Trophoblast cell (in vitro differentiated cells and primary cell): ENCODE data around the gene ASB4.

Experiments used
- DNase-seq, 2 donors: peaks; one replicate each; pipeline ENCODE4 v3.0.0-alpha.2; 2016
- H2AFZ ChIP-seq: 2 replicates; pipeline ENCODE4 v1.6.1; 2013; ENCODE audit warnings: low read length, moderate library complexity, mild to moderate bottlenecking; ENCODE audit not compliant: insufficient read depth, poor library complexity
- H2AK5ac ChIP-seq: 2 replicates; pipeline ENCODE4 v1.6.1; 2013; ENCODE audit warnings: mild to moderate bottlenecking, low read length
- H2BK120ac ChIP-seq: 2 replicates; pipeline ENCODE4 v1.6.1; 2013; ENCODE audit warnings: low read length, mild to moderate bottlenecking, moderate library complexity; ENCODE audit not compliant: insufficient read depth, poor library complexity
- H2BK12ac ChIP-seq: 2 replicates; pipeline ENCODE4 v1.6.1; 2013; ENCODE audit warnings: mild to moderate bottlenecking, low read length, moderate library complexity
- H2BK5ac ChIP-seq: 2 replicates; pipeline ENCODE4 v1.6.1; 2013; ENCODE audit warnings: low read length, low read depth, moderate library complexity, mild to moderate bottlenecking; ENCODE audit not compliant: poor library complexity
- H3K14ac ChIP-seq: 2 replicates; pipeline ENCODE4 v1.6.1; 2013; ENCODE audit warnings: mild to moderate bottlenecking, low read length
- H3K18ac ChIP-seq: 2 replicates; pipeline ENCODE4 v1.6.1; 2013; ENCODE audit warnings: mild to moderate bottlenecking, low read length
- H3K23ac ChIP-seq: 2 replicates; pipeline ENCODE4 v1.6.1; 2013; ENCODE audit warnings: low read length
- H3K27ac ChIP-seq: 2 replicates; pipeline ENCODE4 v1.5.1; 2013; ENCODE audit warnings: low read depth, mild to moderate bottlenecking, inconsistent platforms, low read length, moderate library complexity
- H3K27me3 ChIP-seq: 2 replicates; pipeline ENCODE4 v1.6.1; 2013; ENCODE audit warnings: inconsistent platforms, mild to moderate bottlenecking, low read length, moderate library complexity; ENCODE audit not compliant: insufficient read depth
- H3K36me3 ChIP-seq, 2 experiments: 1 replicate in 1 of 2; 2 replicates in 1 of 2; pipeline ENCODE4 v1.6.1; 2013; ENCODE audit warnings: low read length in 2 of 2, mild to moderate bottlenecking in 2 of 2, moderate library complexity in 1 of 2; ENCODE audit not compliant: insufficient read depth in 2 of 2, control insufficient read depth in 1 of 2
- H3K4ac ChIP-seq: 2 replicates; pipeline ENCODE4 v1.6.1; 2013; ENCODE audit warnings: low read depth, mild to moderate bottlenecking, low read length, moderate library complexity
- H3K4me1 ChIP-seq, 2 experiments: 1 replicate in 1 of 2; 2 replicates in 1 of 2; pipeline ENCODE4 v1.6.1; 2013; ENCODE audit warnings: low read length in 2 of 2, mild to moderate bottlenecking in 2 of 2, moderate library complexity in 1 of 2; ENCODE audit not compliant: insufficient read depth in 2 of 2, control insufficient read depth in 1 of 2
- H3K4me2 ChIP-seq: 2 replicates; pipeline ENCODE4 v1.6.1; 2013; ENCODE audit warnings: inconsistent platforms, mild to moderate bottlenecking, low read length, moderate library complexity
- H3K4me3 ChIP-seq: 2 replicates; pipeline ENCODE4 v1.5.1; 2013; ENCODE audit warnings: mild to moderate bottlenecking, low read depth, low read length, inconsistent platforms
- H3K79me1 ChIP-seq: one replicate; pipeline ENCODE4 v1.6.1; 2013; ENCODE audit warnings: low read length
- H3K79me2 ChIP-seq: 2 replicates; pipeline ENCODE4 v1.6.1; 2013; ENCODE audit warnings: low read length, mild to moderate bottlenecking; ENCODE audit not compliant: control insufficient read depth, insufficient read depth, poor library complexity
- H3K9ac ChIP-seq: 2 replicates; pipeline ENCODE4 v1.6.1; 2013; ENCODE audit warnings: mild to moderate bottlenecking, low read length
- H3K9me3 ChIP-seq: 2 replicates; pipeline ENCODE4 v1.6.1; 2013; ENCODE audit warnings: low read depth, mild to moderate bottlenecking, control low read depth, inconsistent platforms, low read length; ENCODE audit not compliant: insufficient read depth
- H4K12ac ChIP-seq: 2 replicates; pipeline ENCODE4 v1.6.1; 2013; ENCODE audit warnings: low read depth, mild to moderate bottlenecking, low read length, moderate library complexity
- H4K8ac ChIP-seq: 2 replicates; pipeline ENCODE4 v1.6.1; 2013; ENCODE audit warnings: low read depth, mild to moderate bottlenecking, low read length, moderate library complexity
- H4K91ac ChIP-seq: one replicate; pipeline ENCODE4 v1.6.1; 2013; ENCODE audit warnings: low read depth, mild to moderate bottlenecking, low read length, moderate library complexity
- WGBS: extraction: QIAGEN DNeasy Blood & Tissue Kit; methylation state at CpG from one replicate; pipeline ENCODE4 v1.1.7; 2013; ENCODE audit warnings: missing lambda C conversion rate; ENCODE audit not compliant: insufficient read length, insufficient coverage; ENCODE audit errors: extremely low coverage; 5-methylcytosine and 5-hydroxymethylcytosine counted together

Gene ASB4

DNA sequence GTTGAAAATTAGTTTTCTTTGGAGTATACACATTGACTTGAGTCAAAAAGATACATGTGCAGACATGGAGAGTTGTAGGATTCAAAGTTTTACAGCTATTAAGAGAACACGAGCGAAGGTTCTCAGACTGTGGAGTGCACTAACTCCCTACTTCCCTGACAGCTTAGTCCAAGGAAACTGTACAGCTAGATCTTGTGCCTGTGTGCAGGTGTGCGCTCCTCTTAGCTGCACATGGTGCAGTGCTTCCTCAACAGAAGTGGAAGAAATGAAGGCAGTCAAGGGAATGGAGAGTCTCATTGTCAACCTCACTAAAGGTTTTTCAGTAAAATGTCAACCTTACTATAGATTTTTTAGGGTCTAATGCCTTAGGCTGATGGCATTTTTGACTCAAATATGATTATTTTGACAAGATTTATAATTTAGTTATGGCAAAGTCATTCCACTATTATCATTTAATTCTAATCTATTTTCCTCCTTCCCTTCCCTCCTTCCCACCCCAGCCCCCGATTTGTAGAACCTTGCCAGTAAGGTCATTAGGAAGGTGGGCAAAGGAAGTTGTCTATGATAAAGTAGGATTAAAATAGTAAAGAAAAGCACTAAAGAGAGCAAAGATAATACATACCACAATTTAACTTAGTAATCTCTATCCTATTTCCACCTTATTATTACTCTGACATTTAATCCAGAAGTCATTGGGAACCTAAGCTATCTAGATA is 97.0 kb downstream of the ASB4 start:
- Histone ChIP-seq H3K4me1 (no peaks in the 10 kb centered on the region), H3K9me3 (no peaks in the 10 kb centered on the region), H3K9ac (no peak overlapping the region), H3K4ac (no peak overlapping the region), H3K18ac (no peak overlapping the region), H3K4me2 (no peak overlapping the region), H3K4me3 (no peak overlapping the region), H2AK5ac (no peak overlapping the region), H2BK5ac (no peak overlapping the region), H3K79me2 (no peaks in the 10 kb centered on the region), H3K27ac (no peak overlapping the region), H2BK120ac (no peak overlapping the region), H3K36me3 (no peaks in the 10 kb centered on the region), H4K8ac (no peak overlapping the region), H2AFZ (no peak overlapping the region), H3K14ac (no peak overlapping the region), H4K91ac (no peak overlapping the region), H2BK12ac (no peak overlapping the region), H3K27me3 (no peaks in the 10 kb centered on the region), H4K12ac (no peak overlapping the region), H3K79me1 (no peaks in the 10 kb centered on the region), H3K23ac (no peak overlapping the region)
- WGBS, result no CpG with 5 or more reads among the region's 4 CpGs
- DNase-seq, result no peak

DNA sequence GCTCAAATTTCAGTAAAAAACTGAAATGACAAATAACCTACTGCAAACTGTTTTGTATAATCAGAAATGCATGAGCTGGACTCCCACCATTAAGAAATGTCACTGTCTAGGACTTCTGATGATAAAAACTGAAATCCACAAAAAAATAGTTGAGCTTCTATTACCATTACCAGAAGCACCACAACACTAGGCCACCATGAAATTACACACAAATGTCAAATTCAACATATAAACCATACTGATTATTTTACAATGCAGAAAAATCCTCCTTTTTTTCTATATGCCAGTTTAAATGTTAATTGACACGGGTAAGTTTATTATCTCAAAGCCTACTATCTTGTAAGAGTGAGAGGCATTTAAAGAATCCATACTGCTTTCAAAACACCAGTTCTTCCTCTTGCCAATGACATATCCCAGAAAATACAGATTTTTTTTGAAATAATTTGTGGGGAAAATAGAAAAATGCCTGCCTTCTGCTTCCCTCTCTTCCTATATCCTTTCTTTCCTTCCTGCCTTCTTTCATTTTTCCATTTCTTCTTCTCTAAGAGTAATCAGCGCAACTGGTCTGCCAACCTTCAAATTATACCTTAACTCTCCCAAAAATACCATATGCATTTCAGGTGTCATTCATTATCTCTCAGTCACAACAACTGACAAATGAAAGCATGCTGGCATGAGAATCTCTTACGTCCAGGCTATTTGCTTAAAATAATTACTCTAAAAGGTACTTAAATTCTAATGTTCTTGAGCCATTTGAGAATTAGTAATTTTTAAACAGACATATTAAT is 98.3 kb downstream of the ASB4 start:
- Histone ChIP-seq H3K27ac (no peak overlapping the region), H3K36me3 (no peaks in the 10 kb centered on the region), H3K9ac (no peak overlapping the region), H2AK5ac (no peak overlapping the region), H3K79me1 (no peaks in the 10 kb centered on the region), H3K4ac (no peak overlapping the region), H3K4me1 (no peaks in the 10 kb centered on the region), H3K23ac (no peak overlapping the region), H2BK5ac (no peak overlapping the region), H2BK12ac (no peak overlapping the region), H3K18ac (no peak overlapping the region), H4K8ac (no peak overlapping the region), H3K4me2 (no peak overlapping the region), H4K91ac (no peak overlapping the region), H3K4me3 (no peak overlapping the region), H3K79me2 (no peaks in the 10 kb centered on the region), H4K12ac (no peak overlapping the region), H2AFZ (no peak overlapping the region), H3K27me3 (no peaks in the 10 kb centered on the region), H3K9me3 (no peaks in the 10 kb centered on the region), H3K14ac (no peak overlapping the region), H2BK120ac (no peak overlapping the region)
- no CpG with 5 or more reads among the region's 3 CpGs for WGBS
- DNase-seq, result no peak

GRCh38 chr7:95584769-95585425 is 99.2 kb downstream of the ASB4 start:
- Histone ChIP-seq H3K36me3 (no peaks in the 10 kb centered on the region), H3K4me3 (no peak overlapping the region), H3K14ac (no peak overlapping the region), H2AK5ac (no peak overlapping the region), H3K9me3 (no peaks in the 10 kb centered on the region), H2BK12ac (no peak overlapping the region), H2AFZ (no peak overlapping the region), H3K27me3 (no peaks in the 10 kb centered on the region), H2BK120ac (no peak overlapping the region), H2BK5ac (no peak overlapping the region), H3K9ac (no peak overlapping the region), H3K4ac (no peak overlapping the region), H3K4me1 (no peaks in the 10 kb centered on the region), H4K12ac (no peak overlapping the region), H4K8ac (no peak overlapping the region), H3K79me2 (no peaks in the 10 kb centered on the region), H3K27ac (no peak overlapping the region), H3K79me1 (no peaks in the 10 kb centered on the region), H4K91ac (no peak overlapping the region), H3K4me2 (no peak overlapping the region), H3K18ac (no peak overlapping the region), H3K23ac (no peak overlapping the region)
- no peak for DNase-seq
- no CpG with 5 or more reads among the region's 1 CpG for WGBS

DNA sequence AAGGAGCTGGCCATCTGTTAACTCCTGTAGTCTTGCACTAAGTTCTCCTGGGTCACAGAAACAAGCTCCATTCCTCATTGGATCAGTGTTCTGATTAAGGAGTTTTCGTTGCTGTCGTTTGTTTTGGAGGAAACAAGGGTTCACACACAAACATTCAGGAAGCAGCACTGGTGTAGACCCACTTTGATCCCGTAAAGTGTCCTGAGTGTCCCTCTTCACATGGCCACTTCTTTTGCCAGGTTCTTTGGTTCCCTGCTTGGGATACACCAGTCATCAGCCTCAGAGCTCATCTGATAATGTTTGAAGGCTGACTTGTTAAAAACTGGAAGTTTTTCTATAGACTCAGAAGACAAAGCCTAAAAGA is 99.7 kb downstream of the ASB4 start:
- H3K14ac ChIP-seq, result no peak overlapping the region
- no peak overlapping the region for H3K4me2 ChIP-seq
- H2BK120ac ChIP-seq, result no peak overlapping the region
- H3K9ac ChIP-seq, result no peak overlapping the region
- no peaks in the 10 kb centered on the region for H3K79me1 ChIP-seq
- no peaks in the 10 kb centered on the region for H3K9me3 ChIP-seq
- no peak for DNase-seq
- H2AFZ ChIP-seq, result no peak overlapping the region
- no peak overlapping the region for H4K8ac ChIP-seq
- H2BK5ac ChIP-seq, result no peak overlapping the region
- no peak overlapping the region for H2AK5ac ChIP-seq
- no peak overlapping the region for H4K12ac ChIP-seq
- H3K27ac ChIP-seq, result no peak overlapping the region
- H3K4me1 ChIP-seq, result no peaks in the 10 kb centered on the region
- no peaks in the 10 kb centered on the region for H3K27me3 ChIP-seq
- no peaks in the 10 kb centered on the region for H3K79me2 ChIP-seq
- H3K4ac ChIP-seq, result no peak overlapping the region
- no peak overlapping the region for H3K23ac ChIP-seq
- no CpG with 5 or more reads among the region's 3 CpGs for WGBS
- H3K4me3 ChIP-seq, result no peak overlapping the region
- no peak overlapping the region for H4K91ac ChIP-seq
- H3K18ac ChIP-seq, result no peak overlapping the region
- no peak overlapping the region for H2BK12ac ChIP-seq
- H3K36me3 ChIP-seq, result no peaks in the 10 kb centered on the region
